Brain microvascular endothelial cell (primary cell): ENCODE data around the gene YIPF3.

Source experiments
- DNase-seq: peaks from one replicate; pipeline ENCODE4 v3.0.0-alpha.2; 2020
- H3K27ac ChIP-seq: fragments of 250-450 bp; sonication (Bioruptor Pico); 2 replicates; pipeline ENCODE4 v1.5.1; 2020; ENCODE audit warnings: mild to moderate bottlenecking, moderate library complexity
- H3K27me3 ChIP-seq: fragments of 250-450 bp; sonication (Bioruptor Pico); replicated peaks from 2 replicates; pipeline ENCODE4 v1.5.1; 2020; ENCODE audit warnings: mild to moderate bottlenecking
- H3K36me3 ChIP-seq: fragments of 250-450 bp; sonication (Bioruptor Pico); replicated peaks from 2 replicates; pipeline ENCODE4 v1.5.1; 2020; ENCODE audit warnings: mild to moderate bottlenecking
- H3K4me3 ChIP-seq: 2 replicates; pipeline ENCODE4 v1.5.1; 2011; ENCODE audit warnings: low read depth, mild to moderate bottlenecking, control low read depth, low read length, moderate library complexity
- in situ Hi-C: cut with HindIII; loops from 2 replicates; pipeline ENCODE4 v1.10.0; 2017; ENCODE audit warnings: low sequenced_read_pairs, low pct_ligation_motif_present
- TF ChIP-seq, protein P1 (sequence below): IDR thresholded peaks from 2 replicates; pipeline ENCODE4 v1.5.1; 2011; ENCODE audit warnings: low read depth, mild to moderate bottlenecking, moderate library complexity, low read length, control low read depth, inconsistent platforms; ENCODE audit errors: missing control alignments

Gene YIPF3

DNA sequence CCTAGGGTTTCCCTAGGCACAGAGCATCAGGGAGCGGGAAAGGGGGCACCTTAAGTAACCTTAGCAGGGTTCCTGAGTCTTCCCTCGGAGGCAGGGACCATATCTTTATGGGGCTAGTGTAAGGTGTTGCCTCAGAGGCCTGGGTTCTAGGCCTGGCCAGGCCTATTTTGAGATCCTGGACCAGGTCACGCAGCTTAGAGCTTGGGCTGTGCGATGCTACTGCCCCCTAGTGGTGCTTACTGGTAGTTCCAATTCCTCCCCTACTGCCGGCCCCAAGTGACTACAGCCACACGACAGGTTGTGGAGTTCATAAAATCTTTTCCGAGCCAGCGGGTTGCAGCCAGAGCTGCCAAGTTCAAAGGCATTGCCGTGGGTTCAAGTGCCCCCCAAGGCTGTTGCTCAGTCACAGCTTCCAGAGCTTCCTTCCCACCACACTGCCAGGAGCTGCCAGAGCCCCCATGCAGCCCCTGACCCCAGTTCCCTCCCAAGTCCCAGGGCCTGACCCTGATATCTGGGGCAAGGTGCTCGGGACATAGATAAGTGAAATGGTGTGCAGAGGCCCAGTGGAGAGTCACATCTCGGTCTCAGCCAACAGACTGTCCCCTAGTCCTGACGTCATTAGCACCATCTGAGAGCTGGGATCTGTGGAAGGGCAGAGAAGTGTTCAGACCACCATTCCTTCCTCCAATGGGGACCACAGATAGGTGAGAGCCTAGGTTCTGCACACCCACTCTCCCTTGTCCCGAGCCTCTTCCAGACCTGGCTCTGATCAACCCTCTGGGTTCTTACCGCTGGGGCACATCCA, 9.9 kb downstream of the YIPF3 start:
- peak; percentile 78 for DNase-seq
- TF ChIP-seq, protein P1, sequence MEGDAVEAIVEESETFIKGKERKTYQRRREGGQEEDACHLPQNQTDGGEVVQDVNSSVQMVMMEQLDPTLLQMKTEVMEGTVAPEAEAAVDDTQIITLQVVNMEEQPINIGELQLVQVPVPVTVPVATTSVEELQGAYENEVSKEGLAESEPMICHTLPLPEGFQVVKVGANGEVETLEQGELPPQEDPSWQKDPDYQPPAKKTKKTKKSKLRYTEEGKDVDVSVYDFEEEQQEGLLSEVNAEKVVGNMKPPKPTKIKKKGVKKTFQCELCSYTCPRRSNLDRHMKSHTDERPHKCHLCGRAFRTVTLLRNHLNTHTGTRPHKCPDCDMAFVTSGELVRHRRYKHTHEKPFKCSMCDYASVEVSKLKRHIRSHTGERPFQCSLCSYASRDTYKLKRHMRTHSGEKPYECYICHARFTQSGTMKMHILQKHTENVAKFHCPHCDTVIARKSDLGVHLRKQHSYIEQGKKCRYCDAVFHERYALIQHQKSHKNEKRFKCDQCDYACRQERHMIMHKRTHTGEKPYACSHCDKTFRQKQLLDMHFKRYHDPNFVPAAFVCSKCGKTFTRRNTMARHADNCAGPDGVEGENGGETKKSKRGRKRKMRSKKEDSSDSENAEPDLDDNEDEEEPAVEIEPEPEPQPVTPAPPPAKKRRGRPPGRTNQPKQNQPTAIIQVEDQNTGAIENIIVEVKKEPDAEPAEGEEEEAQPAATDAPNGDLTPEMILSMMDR: peak; percentile 96
- no peak overlapping the region for H3K27ac ChIP-seq
- peaks cover 29% of the 10 kb centered on the region for H3K36me3 ChIP-seq
- no peaks in the 10 kb centered on the region for H3K27me3 ChIP-seq
- in situ Hi-C loops: no loop called here
- H3K4me3 ChIP-seq: no peak overlapping the region

DNA sequence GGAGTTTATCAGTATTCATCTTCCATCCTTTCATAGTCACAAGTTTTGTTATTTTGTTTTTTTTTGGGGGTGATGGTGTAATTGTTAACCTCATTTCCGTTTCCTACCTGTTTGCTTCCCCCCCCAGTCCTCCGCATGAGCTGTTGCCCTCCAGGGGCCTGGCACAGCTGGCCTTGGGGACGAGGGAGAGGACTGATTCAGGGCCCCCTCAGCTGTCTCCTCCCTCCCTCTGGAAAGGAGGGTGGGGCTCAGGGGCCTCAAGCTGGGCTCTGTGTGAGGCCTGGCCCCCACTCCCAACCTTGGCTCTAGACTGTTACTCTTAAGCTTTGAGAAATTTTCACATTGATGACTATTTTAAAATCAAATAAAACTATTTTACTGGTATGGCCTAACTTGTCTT, 10.6 kb downstream of the YIPF3 start:
- TF ChIP-seq, protein P1: no peak
- peaks cover 22% of the 10 kb centered on the region for H3K36me3 ChIP-seq

GRCh38 chr6:43505718-43506117, 11.0 kb downstream of the YIPF3 start:
- H3K27ac ChIP-seq: no peak overlapping the region
- H3K4me3 ChIP-seq: no peak overlapping the region
- H3K27me3 ChIP-seq: no peaks in the 10 kb centered on the region
- peaks cover 20% of the 10 kb centered on the region for H3K36me3 ChIP-seq
- in situ Hi-C loops: no loop called here
- DNase-seq: no peak
- TF ChIP-seq, protein P1: no peak

More for the DNA sequence above, 10.6 kb downstream of the YIPF3 start:
- in situ Hi-C loops: no loop called here
- no peak for DNase-seq
- no peak overlapping the region for H3K27ac ChIP-seq
- H3K27me3 ChIP-seq: no peaks in the 10 kb centered on the region
- no peak overlapping the region for H3K4me3 ChIP-seq

- no peak for DNase-seq
- Histone ChIP-seq H3K27me3 (no peaks in the 10 kb centered on the region), H3K36me3 (peaks cover 27% of the 10 kb centered on the region), H3K27ac (no peak overlapping the region), H3K4me3 (no peak overlapping the region)
- TF ChIP-seq, protein P1: no peak
- in situ Hi-C loops: no loop called here
Observed at GRCh38 chr6:43504756-43505593, 11.8 kb downstream of the YIPF3 start.

DNA sequence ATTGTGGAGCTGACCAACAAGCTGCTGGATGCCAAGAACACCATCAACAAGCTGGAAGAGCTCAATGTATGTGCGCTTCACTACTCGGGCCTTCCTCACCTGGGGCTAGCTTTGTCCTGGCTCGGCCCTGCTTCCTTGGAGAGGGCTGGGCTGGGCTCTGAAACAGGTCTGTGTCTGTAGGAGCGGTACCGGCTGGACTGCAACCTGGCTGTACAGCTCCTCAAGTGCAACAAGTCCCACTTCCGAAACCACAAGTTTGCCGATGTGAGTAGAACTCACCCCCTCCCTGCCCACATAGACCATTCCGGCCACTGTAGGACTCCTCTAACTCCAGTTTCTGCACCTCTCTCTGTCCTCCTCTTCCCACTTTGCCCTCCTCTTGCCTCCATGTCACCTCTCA, 13.3 kb downstream of the YIPF3 start:
- no peak overlapping the region for H3K4me3 ChIP-seq
- no peak overlapping the region for H3K27ac ChIP-seq
- TF ChIP-seq, protein P1: no peak
- in situ Hi-C loops: no loop called here
- no peak for DNase-seq
- H3K27me3 ChIP-seq: no peaks in the 10 kb centered on the region
- H3K36me3 ChIP-seq: peaks cover 40% of the 10 kb centered on the region
